NCI-H2196 (cell line): ENCODE results near the gene RACGAP1.
"Not testable (repeated sequence)": the region's sequence is repeated elsewhere in the genome, so short reads cannot be mapped to it uniquely, and the experiment has no call there.

Experiments used
- DNase-seq: peaks from one replicate; lab custom pipeline; 2025; ENCODE audit not compliant: unreplicated experiment; lab: John Stamatoyannopoulos, UW

RACGAP1 gene

DNA sequence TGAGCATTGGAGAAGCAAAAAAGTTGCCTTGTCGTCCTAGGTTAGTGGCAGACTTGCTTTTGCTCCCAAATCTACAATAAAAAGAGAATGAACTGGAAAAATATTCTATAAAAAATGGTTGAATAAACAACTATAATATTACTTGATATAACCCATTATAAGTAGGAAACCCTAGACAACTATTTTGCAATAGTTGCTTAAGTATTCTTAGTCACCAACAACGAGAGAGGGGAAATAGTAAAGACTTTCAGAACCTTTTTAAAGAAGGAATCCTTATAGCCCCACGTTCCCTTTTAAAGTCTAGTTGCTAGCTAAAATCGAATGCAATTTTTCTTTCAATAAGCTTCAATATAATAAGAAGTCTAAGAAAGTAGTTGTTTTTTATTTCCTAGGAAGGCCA lies 35.0 kb downstream of the RACGAP1 start:
- DNase-seq = no peak

DNA sequence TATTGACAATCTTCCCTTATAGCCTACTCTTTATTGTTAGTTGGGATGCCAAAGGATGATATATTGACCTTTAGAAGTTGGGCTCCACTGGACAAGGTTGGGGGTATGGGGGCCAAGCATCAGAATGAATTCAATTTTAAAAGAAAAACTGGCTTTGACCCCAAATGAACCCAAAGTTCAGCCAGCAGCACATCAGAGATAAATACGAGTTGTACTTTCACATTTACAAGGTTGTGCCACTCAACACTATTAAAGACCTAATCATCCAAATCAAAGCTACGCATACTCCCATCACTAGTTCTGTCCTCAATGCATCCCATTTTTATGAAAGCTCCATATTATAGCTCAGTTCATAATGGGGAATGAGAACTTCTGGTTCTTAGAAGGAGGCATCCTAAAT lies 35.9 kb downstream of the RACGAP1 start:
- not testable (repeated sequence) for DNase-seq

DNA sequence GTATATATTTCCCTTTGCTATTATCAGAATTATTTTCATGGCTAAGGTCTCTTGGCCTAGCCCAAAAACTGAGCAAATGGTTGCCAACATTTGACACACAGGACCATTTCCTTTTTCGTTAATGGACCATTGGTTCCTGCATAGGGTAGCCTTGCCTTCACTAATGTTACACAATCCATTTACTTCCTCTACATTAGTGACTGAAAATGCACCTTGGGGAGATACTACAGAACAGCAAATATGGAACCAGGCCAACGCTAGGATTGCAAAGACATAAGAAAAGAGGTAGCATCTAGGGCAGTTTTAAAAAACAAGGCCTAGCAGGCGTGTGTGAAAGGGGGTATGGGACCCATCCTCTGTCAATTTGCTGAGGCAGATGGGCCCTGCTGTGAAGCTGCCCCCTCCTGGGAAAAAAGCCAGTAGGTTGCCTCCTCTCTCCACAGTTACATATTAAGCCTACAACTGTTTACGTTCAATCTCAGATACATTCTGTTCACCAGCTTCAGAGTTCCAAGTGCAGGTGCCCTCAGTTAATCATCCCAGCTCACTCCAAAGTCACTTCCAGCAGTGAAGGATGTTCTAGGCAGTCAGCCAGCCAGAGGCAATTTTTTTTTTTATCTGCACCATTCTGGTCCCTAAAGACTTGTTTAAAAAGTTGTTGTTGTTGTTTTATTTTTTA lies 37.5 kb downstream of the RACGAP1 start:
- no peak for DNase-seq

DNA sequence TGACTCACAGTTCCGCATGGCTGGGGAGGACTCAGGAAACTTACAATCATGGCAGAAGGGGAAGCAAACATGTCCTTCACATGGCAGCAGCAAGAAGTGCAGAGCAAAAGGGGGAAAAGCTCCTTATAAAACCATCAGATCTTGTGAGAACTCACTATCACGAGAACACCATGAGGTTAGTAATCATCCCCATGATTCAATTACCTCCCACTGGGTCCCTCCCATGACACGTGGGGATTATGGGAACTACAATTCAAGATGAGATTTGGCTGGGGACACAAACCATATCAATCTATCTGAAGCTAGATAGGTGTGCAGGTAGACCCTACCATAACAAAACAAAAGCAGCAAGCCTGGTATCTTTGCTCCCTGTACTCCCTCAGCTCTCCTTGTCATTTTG lies 38.8 kb downstream of the RACGAP1 start:
- DNase-seq = not testable (repeated sequence)

DNA sequence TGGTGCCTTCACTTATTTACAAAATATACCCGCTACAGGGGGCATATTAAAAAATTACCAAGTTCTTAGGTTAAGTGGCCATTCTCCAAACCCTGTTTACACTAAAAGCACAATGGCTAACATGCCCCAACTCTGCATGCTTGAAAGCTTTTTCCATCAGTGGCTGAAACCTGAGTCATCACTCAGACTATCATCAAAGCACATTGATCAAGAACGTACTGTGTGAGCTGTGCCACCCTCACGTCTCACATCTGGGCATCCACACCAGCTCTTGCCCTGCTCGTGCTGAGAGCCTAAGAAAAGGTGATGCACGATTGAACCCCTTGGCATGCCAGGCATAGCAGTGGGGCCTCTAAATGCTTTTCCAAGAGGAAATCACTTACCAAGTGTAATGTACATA lies 39.3 kb downstream of the RACGAP1 start:
- no peak for DNase-seq

DNA sequence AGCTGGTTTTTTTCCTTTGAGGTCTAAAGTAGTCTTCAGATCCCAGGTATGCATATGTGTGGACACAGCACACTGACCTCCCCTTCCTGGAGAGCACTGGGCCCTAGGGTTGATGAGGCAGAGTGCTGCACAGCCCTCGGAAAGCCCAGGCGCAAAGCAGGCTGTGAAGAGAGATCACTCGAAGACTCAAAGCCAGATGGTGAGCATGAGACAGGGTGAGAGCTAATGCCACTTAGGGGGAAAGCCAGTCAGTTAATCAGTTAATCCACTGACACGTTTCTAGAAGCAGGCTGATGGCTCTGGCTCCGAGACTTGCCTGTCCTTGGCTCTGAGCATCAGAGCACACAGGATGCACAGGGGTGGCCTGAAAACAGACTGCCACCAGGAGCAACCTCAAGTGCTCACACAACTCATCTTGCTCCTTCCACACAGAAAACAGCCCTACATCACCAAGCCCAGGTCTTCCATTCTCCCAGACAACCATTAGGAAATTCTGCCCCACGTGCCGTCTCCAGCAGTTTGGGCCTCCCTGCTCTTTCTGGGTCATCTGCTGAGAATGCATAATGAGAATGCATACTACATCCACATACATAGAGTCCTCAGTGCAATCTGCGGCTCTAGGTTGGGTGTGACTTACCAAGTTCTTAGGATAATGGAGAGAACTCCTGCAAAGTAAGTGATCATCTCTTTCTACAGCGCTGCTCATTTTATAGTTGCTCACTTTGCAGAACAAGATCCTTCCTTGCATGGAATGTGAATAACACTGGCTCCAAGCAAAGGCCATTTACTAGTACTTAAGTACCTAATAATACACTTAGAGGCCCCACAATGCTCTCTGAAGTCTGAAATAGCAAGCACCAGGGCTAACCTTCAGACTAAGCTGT lies 40.6 kb downstream of the RACGAP1 start:
- no peak for DNase-seq

DNA sequence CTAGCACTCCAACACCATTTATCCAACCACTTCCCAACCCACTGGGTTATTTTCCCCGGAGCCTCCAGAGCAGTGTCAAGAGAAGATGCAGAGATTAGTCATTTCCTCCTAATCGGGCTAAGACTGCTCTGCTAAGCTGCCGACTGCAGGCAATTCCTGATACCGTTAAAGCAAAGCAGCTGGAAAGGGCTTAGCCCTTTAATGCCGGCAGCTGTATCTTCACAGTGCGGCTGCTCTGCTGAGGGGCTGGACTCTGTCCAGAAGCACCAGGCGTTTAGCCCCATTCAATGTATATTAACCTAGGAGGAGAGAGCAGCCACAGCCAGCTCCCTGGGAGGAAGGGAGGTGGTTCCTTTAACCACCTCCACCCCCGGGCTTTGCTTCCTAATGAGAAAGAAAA lies 41.4 kb downstream of the RACGAP1 start:
- DNase-seq = peak; percentile 50

DNA sequence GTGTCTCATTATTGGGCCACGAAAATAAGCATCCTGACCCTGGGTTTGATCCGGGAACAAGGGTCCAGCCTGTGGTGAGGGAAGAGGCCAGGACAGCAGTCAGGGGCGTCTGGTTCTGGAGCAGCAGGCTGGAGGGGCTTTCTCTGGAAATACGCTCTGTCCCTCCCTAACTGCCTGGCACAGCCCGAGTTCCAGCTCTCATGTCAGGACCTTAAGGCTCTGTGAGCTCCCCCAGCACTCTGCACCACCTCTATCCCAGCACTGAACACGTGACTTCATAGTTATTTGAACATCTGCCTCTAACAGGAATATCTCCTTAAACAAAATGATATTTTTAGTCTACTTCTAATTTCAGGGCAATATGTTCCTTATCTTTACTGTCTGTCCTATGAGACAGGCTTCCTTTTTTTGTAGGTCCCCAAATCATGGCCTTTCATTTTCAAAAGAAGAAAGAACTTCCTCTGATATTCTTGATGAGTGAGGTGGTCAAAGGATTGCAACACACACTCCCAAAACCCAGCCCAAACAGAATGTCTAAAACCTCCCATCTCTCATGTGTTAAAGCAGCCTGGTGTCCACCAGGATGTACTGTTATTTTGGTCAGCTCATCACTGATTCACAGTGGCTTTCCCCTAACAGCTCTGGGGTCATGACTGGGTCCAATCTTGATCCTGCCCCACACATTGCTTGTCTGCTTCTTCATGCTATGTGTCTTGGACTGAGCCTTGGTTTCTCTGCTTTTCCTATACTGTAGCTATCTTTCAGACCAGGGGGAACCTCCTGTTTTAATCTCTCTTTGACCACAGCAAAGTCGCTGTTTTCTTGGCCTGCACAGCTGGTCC lies 42.8 kb downstream of the RACGAP1 start:
- no peak for DNase-seq

DNA sequence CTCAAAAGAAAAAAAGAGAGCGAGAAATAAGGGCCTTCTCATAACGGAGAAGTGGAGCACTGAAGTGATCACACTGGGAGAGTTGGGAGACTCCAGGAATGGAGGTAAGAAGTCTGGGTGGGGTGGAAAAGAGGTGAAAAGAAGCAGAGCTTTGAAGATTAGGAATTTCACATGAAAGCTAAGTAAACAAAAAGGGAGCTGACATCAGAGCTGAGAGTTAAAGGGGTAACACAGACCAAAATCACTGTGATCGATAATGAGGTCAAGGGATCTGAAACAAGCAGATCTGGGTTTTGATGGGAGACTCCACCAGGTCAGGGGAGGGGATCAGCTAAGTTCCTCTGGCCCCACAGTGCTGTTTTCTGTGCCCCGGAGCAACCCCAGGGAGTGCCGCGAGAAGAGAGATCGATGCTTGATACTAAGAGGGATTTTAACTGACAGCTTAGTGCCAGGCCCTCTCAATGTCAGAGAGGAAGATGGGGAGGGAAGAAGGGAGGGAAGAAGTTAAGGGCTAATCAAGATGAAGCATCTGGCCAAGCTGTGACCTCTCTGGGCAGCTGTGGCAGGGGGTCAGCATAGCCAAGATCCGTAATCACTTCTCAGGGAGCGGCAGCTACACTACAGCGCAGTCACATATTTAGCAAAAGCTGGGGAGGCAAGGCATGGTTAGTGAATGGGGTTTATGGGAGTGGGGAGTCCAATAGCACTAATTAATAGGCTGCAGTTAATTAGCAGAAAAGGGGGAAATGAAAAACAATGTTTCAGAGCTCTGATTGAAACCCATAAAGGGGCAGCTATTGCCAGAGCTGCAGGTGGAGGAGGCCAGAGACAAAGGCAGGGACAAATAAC lies 44.6 kb downstream of the RACGAP1 start:
- DNase-seq = no peak

DNA sequence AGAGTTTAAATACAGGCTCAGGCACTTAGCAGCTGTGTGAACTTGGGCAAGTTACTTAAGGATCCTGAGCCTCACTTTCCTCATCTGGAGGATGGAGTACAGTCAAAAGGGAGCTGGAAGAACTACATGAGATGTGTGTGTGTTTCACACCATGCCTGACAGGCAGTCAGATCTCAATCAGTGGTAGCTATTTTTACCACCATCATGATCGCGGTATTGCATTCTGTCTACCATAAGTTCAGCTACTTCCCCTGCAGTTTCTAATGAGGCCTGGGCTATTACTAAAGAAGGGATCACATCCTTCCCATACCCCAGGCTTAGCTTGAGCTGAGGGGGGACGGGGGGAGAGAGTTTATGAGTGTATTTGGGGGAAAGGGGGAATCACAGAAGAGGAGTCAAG lies 45.5 kb downstream of the RACGAP1 start:
- DNase-seq = no peak

DNA sequence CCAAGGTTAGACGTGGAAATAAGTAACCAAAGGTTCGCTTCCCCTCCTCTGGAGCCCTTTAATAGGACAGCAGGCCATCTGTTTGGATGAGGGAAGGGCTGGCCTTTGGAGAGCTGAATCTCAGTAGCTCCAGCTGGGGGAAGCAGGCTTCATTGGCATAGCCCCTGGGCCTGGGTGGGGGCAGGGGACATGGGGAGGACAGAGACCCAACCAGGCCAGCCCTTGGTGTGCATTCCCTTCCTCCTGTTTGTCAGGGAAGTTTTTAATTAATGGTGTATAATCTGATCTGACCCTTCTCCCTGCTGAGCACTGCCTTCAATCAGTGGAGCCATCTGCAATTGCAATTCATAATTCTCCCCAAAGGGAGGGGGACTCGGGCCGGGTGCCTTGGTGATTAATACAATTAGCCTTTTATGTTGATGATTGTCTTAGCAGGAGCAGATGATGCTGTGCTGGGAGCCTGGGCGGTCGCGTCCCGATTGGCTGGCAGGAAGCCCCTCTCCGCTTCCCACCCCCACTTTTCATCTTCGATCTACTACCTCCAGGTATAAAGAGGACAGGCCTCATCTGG lies 46.2 kb downstream of the RACGAP1 start:
- DNase-seq = no peak

DNA sequence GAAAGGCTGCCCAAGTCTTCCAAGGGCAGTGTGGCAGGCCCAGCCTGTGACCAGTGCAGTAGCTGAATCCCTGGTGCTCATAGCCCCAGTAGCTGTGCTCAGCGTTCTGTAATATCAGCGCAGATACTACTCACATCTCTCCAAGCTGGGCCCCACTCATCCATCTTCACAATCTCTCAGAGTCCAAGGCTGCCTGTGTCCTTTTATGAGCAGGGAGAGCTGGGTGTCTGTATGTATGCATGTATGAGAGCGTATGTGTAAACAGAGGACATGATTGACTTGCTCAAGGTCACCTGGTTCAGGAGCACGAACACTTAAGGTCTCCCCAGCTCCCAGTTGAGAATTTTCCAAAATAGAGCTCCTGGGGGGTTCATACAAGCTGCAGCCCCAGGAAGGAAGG lies 47.2 kb downstream of the RACGAP1 start:
- DNase-seq = no peak

DNA sequence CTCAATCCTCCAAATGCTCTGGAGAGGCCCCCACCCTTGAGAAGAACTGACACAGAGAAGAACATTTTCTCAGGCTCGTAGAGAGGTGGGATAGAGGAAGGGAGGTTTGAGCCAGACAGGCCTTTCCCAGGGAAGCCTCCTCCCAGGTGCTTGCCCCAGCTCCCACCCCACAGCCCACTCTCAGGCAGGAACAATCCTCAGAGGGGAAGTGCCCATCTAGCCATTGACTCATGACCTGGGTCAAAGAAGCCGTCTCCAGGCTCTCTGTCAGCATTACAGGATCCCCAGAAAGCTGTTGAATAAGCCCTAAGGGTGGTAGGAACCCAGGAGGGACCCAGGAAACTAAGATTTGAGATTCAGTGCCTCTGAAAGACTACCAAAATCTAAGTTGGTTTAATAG lies 48.7 kb downstream of the RACGAP1 start:
- no peak for DNase-seq

DNA sequence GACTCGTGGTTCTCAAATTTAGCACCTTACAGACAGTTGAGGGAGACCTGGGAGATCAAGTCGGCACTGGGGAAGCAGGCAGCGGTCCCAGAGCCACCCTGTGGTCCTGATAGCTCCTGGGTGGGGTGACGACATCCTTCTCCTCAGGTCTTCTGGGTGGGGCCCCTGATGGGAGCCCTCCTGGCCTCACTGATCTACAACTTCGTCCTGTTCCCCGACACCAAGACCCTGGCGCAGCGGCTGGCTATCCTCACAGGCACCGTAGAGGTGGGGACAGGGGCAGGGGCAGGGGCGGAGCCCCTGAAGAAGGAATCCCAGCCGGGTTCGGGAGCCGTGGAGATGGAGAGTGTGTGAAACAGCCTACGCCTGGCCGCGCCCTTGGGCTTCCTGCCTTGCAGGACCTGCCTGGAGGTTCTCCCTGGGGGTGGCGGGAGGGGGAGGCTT lies 50.0 kb downstream of the RACGAP1 start:
- no peak for DNase-seq

DNA sequence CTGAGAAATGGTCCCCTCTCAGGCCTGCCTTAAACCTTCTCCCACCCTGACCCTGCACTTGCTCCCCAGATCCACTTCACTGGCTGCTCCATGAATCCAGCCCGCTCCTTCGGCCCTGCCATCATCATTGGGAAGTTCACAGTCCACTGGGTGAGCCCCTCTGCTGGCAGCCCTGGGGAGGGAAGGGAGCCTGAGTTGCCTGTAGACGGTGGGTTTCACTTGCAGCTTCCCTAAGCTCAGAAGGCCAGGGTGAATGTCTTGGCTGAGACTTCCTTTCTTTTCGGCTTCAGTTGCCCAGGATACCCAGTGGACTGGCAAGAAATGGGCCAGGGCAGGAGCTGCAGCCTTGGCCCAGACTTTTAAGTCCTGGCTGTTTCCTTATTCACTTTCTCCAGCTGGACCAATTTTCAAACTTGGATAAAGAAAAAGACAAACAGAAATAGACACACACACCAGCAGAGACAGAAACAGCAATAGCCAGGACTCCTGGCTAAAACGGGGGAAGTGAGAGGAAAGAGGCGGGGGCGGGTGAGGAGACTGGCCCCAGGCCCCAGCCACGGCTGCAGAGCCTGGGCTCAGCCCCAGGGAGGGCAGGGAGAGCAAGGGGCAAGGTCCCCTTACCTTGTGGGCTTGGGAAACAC lies 50.5 kb downstream of the RACGAP1 start:
- no peak for DNase-seq

DNA sequence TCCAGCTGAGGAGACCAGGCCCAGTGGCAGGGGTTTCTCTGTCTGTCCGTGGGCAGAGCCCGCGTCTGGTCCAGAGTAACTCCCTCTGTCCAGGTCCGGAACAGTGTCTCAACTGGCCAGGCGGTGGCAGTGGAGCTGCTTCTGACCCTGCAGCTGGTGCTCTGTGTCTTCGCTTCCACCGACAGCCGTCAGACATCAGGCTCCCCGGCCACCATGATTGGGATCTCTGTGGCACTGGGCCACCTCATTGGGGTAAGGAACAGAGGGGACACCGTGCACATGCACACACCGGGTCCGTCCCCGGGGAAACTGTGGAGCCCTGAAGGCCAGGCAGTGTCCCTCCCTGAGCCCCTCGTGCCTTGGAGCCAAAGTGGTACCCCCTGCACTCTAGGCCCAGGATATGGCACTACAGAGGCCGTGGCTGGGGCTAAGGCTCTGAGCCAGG lies 51.0 kb downstream of the RACGAP1 start:
- DNase-seq = peak; percentile 53

DNA sequence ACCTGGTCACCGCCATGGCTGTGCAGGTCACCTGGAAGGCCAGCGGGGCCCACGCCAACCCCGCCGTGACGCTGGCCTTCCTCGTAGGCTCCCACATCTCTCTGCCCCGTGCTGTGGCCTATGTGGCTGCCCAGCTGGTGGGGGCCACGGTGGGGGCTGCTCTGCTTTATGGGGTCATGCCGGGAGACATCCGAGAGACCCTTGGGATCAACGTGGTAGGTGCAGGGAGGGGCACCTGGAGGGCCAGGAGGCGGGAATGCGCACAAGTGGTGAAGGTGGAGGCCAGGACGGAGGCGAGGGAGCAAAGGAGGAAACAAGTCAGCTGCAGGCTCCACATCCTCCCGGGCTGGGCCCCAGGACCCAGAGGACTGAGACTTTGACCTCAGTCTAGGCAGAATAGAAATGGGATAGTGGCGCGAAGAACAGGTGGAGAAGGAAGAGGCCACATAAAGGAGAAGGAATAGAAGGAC lies 51.9 kb downstream of the RACGAP1 start:
- DNase-seq = no peak

DNA sequence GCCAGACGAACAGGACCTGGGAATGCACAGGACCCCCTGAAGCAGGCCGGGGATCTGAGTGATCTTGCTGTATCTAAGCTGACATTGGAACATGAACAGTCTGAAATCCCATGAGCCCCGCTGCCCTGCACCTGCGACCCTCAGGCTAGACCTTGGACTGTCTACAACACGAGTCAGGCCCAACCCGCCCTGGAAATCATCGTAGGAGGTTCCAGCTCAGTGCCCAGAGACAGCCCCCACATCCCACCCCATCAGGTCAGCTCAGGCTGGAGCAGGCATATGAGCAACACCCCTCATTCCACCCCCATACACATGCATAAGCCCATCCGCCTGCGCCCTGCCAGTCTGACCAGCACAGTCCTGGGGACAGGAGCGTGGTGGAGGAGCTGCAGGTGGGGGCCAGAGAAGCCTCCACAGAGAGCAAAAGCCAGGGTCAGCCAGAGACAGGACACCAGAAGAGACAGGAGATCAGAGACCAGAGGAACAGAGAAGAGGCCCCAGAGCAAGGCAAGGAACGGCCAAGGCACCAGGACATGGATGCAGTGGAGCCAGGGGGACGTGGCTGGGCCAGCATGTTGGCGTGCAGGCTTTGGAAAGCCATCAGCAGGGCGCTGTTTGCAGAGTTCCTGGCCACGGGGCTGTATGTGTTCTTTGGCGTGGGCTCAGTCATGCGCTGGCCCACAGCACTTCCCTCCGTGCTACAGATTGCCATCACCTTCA lies 52.5 kb downstream of the RACGAP1 start, which contains the start of gene AQP6:
TSS of gene AQP6 (plus strand) at position 307 of the 720 bp plus-strand sequence. CDS start at position 534, 227 bp downstream.
- DNase-seq = no peak

DNA sequence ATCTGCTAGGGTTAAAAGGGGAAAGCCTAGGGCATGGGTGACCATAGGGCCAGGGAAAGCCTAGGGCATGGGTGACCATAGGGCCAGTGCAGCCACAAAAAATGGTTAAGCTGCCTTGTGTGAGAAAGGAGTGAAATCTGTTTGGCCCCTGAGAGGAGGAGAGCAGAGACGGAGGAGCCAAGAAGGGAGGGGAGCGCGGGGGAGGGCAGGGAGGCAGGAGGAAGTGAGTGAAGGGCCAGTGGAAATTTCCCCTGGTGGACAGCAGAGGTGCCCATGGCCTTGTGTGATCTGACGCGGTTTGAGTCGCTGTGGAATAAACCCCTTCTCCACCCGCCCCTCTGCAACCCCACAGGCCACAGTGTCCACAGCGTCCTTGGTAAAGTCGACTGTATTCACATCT lies 53.2 kb downstream of the RACGAP1 start:
- no peak for DNase-seq
